ENCODE measurements around the gene UBXN6.

UBXN6 gene

GRCh38 chr19:4409123-4409933 lies 48.3 kb downstream of the UBXN6 start:
- no peak for DNase-seq (ENCODE audit: low read depth in 1 of 2, low spot score in 1 of 2)

GRCh38 chr19:4406626-4407025 lies 51.0 kb downstream of the UBXN6 start:
- DNase-seq (ENCODE audit: low read depth in 1 of 2, low spot score in 1 of 2) = no peak

- no peak for DNase-seq (ENCODE audit: low read depth in 1 of 2, low spot score in 1 of 2)
Observed at GRCh38 chr19:4405977-4406376, 51.6 kb downstream of the UBXN6 start.

- no peak for DNase-seq (ENCODE audit: low read depth in 1 of 2, low spot score in 1 of 2)
Observed at GRCh38 chr19:4403005-4403761, 54.4 kb downstream of the UBXN6 start.

GRCh38 chr19:4402171-4403004 lies 55.2 kb downstream of the UBXN6 start, which contains the start of gene CHAF1A:
Gene CHAF1A (plus strand): TSS chr19:4402640. CDS start chr19:4402763, 123 bp downstream.
- peak; percentile 97 to 98 for DNase-seq (ENCODE audit: low read depth in 1 of 2, low spot score in 1 of 2)

GRCh38 chr19:4401769-4402170 lies 55.8 kb downstream of the UBXN6 start:
- DNase-seq (ENCODE audit: low read depth in 1 of 2, low spot score in 1 of 2) = no peak

GRCh38 chr19:4400135-4400936 lies 57.3 kb downstream of the UBXN6 start, which contains the start of gene SH3GL1:
Gene SH3GL1 (minus strand): TSS chr19:4400547. CDS start chr19:4400368, 179 bp downstream.
- DNase-seq (ENCODE audit: low read depth in 1 of 2, low spot score in 1 of 2) = peak; percentile 84 to 90

- peak in 1 of 2 donors; percentile 18 for DNase-seq (ENCODE audit: low read depth in 1 of 2, low spot score in 1 of 2)
Observed at GRCh38 chr19:4399812-4400134, 57.8 kb downstream of the UBXN6 start.

GRCh38 chr19:4396949-4397783 lies 60.4 kb downstream of the UBXN6 start:
- no peak for DNase-seq (ENCODE audit: low read depth in 1 of 2, low spot score in 1 of 2)

Measured in stimulated activated CD4-positive, alpha-beta T cell treated with anti-CD3 and anti-CD28 coated beads, Interleukin-15, amount 100 ng/mL, for 1 hour (primary cell).